DOHH2 (cell line): ENCODE results near the gene STK11.

Source experiments
- H3F3A ChIP-seq: fragments of 200-600 bp; sonication (generic), shearing (Covaris generic); 2 replicates; pipeline ENCODE4 v1.6.0; 2016; ENCODE audit warnings: antibody characterized with exemption, mild to moderate bottlenecking; ENCODE audit not compliant: control insufficient read depth, insufficient read depth
- H3K27ac ChIP-seq: fragments of 200-600 bp; sonication (generic); 2 replicates; pipeline ENCODE4 v1.5.1; 2014; ENCODE audit warnings: low read depth, mild to moderate bottlenecking, low read length, moderate library complexity
- H3K27me3 ChIP-seq: fragments of 200-600 bp; sonication (generic); 2 replicates; pipeline ENCODE4 v1.6.1; 2014; ENCODE audit warnings: mild to moderate bottlenecking, low read length, mixed read lengths; ENCODE audit not compliant: control insufficient read depth
- H3K36me3 ChIP-seq: fragments of 200-600 bp; sonication (generic); 2 replicates; pipeline ENCODE4 v1.6.1; 2014; ENCODE audit warnings: mild to moderate bottlenecking, low read length, moderate library complexity, mixed read lengths; ENCODE audit not compliant: control insufficient read depth
- H3K4me1 ChIP-seq: fragments of 200-600 bp; sonication (generic); 2 replicates; pipeline ENCODE4 v1.6.1; 2014; ENCODE audit warnings: mild to moderate bottlenecking, low read length, mixed read lengths; ENCODE audit not compliant: control insufficient read depth
- H3K4me2 ChIP-seq: fragments of 200-600 bp; sonication (generic); 2 replicates; pipeline ENCODE4 v1.6.0; 2014; ENCODE audit warnings: mild to moderate bottlenecking, low read length, moderate library complexity
- H3K4me3 ChIP-seq: fragments of 200-600 bp; sonication (generic); 2 replicates; pipeline ENCODE4 v1.5.1; 2014; ENCODE audit warnings: mild to moderate bottlenecking, low read length, mixed read lengths
- H3K79me2 ChIP-seq: fragments of 200-600 bp; sonication (generic); 2 replicates; pipeline ENCODE4 v1.6.1; 2014; ENCODE audit warnings: mild to moderate bottlenecking, low read length, mixed read lengths; ENCODE audit not compliant: control insufficient read depth
- H3K9me2 ChIP-seq: fragments of 200-600 bp; sonication (generic); replicated peaks from 2 replicates; pipeline ENCODE4 v1.6.1; 2014; ENCODE audit warnings: mild to moderate bottlenecking, low read length, mixed read lengths; ENCODE audit not compliant: control insufficient read depth
- H3K9me3 ChIP-seq: fragments of 200-600 bp; sonication (generic); 2 replicates; pipeline ENCODE4 v1.6.1; 2014; ENCODE audit warnings: antibody characterized with exemption, low read length, mixed read lengths; ENCODE audit not compliant: control insufficient read depth, insufficient read depth
- H4K20me1 ChIP-seq: fragments of 200-600 bp; sonication (generic); 2 replicates; pipeline ENCODE4 v1.6.0; 2014; ENCODE audit warnings: low read depth, mild to moderate bottlenecking, antibody characterized with exemption, low read length, moderate library complexity; ENCODE audit not compliant: control insufficient read depth, insufficient read depth
- EZH2phosphoT487 ChIP-seq: fragments of 200-600 bp; sonication (generic); IDR thresholded peaks from 2 replicates; pipeline ENCODE4 v1.6.1; 2017; ENCODE audit warnings: borderline replicate concordance, mild to moderate bottlenecking, antibody characterized with exemption, low read length, moderate library complexity, mixed read lengths
- TF ChIP-seq, protein P1 (sequence below): fragments of 200-600 bp; sonication (generic); IDR thresholded peaks from one replicate; pipeline ENCODE4 v1.5.1; 2014; ENCODE audit warnings: antibody characterized with exemption, mild to moderate bottlenecking, low read depth, low read length; ENCODE audit not compliant: poor library complexity, severe bottlenecking

Gene STK11

DNA sequence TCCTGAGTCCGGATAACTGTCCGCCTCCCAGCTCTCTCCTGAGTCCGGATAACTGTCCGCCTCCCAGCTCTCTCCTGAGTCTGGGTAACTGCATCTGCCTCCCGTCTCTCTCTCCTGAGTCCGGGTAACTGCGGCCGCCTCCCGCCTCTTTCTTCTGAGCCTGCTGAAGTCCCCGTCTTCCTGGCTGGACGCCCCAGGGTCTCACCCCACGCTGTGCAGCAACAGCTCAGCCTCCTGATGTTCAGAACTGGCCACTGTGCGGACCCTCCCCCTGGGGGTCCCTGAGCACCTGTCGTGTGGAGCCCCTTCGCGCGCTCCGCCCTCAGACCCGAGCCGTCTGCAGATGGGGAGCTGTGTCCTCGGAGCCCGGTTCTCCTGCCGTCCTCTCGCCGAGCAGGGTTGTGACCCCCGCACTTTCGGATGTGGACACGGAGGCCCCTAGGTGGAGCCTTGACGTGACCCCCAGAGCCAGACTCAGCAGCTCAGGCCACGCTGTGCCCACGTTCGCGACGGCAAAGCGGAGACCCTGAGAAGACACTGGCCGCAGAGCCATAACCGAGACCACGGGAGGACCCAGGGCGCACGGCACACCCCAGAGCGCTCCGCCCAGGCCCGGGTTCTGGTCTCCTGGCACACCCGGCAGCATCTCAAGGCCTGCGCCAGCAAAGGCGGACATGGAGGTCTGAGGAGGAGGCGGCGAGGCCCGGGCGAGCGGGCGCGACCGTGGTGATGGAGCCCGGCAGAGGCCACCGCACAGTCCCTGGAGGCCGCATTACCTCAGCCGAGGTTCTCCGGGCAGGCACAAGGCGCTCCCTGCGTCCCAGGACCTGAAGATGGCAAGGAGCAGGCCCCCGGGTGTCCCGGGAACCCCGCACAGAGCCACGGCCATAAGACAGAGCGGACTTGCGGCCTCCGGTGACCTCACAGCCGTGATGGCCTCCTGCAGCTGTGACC lies 47.4 kb upstream of the STK11 start:
- no peaks in the 10 kb centered on the region for H3F3A ChIP-seq
- no peaks in the 10 kb centered on the region for H3K36me3 ChIP-seq
- no peaks in the 10 kb centered on the region; the same call in 1 of the 2 replicates for H3K4me1 ChIP-seq
- no peak overlapping the region for H3K4me2 ChIP-seq
- no peak overlapping the region for H3K4me3 ChIP-seq
- H3K9me3 ChIP-seq, result no peaks in the 10 kb centered on the region
- H3K27me3 ChIP-seq, result no peaks in the 10 kb centered on the region
- H3K27ac ChIP-seq, result no peak overlapping the region
- H3K9me2 ChIP-seq, result no peaks in the 10 kb centered on the region
- TF ChIP-seq, protein P1, sequence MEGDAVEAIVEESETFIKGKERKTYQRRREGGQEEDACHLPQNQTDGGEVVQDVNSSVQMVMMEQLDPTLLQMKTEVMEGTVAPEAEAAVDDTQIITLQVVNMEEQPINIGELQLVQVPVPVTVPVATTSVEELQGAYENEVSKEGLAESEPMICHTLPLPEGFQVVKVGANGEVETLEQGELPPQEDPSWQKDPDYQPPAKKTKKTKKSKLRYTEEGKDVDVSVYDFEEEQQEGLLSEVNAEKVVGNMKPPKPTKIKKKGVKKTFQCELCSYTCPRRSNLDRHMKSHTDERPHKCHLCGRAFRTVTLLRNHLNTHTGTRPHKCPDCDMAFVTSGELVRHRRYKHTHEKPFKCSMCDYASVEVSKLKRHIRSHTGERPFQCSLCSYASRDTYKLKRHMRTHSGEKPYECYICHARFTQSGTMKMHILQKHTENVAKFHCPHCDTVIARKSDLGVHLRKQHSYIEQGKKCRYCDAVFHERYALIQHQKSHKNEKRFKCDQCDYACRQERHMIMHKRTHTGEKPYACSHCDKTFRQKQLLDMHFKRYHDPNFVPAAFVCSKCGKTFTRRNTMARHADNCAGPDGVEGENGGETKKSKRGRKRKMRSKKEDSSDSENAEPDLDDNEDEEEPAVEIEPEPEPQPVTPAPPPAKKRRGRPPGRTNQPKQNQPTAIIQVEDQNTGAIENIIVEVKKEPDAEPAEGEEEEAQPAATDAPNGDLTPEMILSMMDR, result no peak
- no peak for TF ChIP-seq EZH2phosphoT487
- no peaks in the 10 kb centered on the region for H4K20me1 ChIP-seq
- H3K79me2 ChIP-seq, result peaks cover 19% of the 10 kb centered on the region

DNA sequence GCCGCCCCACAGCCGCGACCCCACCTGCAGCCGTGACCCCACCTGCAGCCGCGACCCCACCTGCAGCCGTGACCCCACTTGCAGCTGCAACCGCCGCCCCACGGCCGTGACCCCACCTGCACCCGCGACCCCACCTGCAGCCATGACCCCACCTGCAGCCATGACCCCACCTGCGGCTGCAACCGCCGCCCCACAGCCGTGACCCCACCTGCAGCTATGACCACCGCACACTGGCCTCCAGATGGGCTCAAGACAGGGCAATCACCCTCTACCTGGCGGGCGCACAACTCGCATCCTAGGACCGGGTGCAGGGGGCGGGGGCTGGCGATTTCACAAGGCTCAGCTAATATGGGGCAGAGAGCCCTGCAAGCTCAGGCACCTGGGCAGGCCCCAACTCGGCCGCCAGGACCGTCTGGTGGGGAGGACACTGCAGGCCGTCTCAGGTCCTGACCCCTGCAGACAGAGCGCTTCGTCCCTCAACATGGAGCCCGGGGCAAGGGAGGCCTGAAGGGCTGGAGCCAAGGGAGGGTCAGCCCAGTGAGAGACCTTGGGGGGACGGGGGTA lies 46.6 kb upstream of the STK11 start:
- H3K27me3 ChIP-seq, result no peaks in the 10 kb centered on the region
- no peaks in the 10 kb centered on the region for H3F3A ChIP-seq
- H3K9me3 ChIP-seq, result no peaks in the 10 kb centered on the region
- TF ChIP-seq EZH2phosphoT487, result no peak
- TF ChIP-seq, protein P1, result no peak
- H3K4me2 ChIP-seq, result no peak overlapping the region
- no peaks in the 10 kb centered on the region for H4K20me1 ChIP-seq
- no peak overlapping the region for H3K27ac ChIP-seq
- H3K4me3 ChIP-seq, result no peak overlapping the region
- no peaks in the 10 kb centered on the region for H3K36me3 ChIP-seq
- peaks cover 20% of the 10 kb centered on the region for H3K79me2 ChIP-seq
- H3K9me2 ChIP-seq, result no peaks in the 10 kb centered on the region
- no peaks in the 10 kb centered on the region; the same call in 1 of the 2 replicates for H3K4me1 ChIP-seq

DNA sequence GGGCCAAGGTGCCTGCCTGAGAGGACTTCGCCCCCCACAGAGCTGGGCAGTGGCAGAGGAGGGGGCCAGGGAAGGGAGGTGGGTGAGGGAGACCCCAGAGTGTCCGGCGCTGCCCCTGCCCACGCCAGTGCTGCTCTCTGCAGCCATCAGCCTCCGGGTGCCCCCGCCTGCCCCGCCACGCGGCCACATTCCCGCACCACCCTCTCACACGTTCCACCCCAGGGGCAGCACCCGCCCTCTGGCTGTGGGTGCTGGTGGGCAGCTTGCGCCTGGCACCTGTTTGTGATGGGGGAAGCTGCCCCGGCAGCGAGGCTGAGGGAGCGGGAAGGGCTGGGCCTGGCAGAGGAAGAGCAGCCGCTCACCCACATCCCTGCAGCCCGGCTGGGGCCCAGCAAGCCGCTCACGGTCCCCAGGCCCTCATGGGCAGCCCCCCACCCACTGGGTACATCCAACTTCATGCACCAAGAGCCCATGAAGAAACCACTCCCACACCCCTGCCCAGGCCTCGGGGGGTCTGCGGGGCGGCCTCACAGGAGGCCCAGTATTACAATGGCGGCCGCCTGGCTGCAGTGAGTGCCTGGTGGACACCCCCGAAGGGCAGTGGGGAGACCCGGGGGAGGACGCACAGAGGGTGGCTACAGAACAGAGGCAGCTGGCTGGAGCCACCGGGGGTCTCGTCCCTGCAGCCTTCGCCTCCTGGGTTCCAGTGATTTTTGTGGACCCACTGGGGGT lies 45.5 kb upstream of the STK11 start:
- no peaks in the 10 kb centered on the region for H3F3A ChIP-seq
- no peaks in the 10 kb centered on the region; the same call in 1 of the 2 replicates for H3K4me1 ChIP-seq
- H3K27ac ChIP-seq, result no peak overlapping the region
- no peaks in the 10 kb centered on the region for H3K27me3 ChIP-seq
- no peak overlapping the region for H3K4me2 ChIP-seq
- no peak for TF ChIP-seq EZH2phosphoT487
- TF ChIP-seq, protein P1, result no peak
- H3K4me3 ChIP-seq, result no peak overlapping the region
- no peaks in the 10 kb centered on the region for H3K36me3 ChIP-seq
- H3K9me2 ChIP-seq, result no peaks in the 10 kb centered on the region
- H3K79me2 ChIP-seq, result peaks cover 20% of the 10 kb centered on the region
- no peaks in the 10 kb centered on the region for H4K20me1 ChIP-seq
- no peaks in the 10 kb centered on the region for H3K9me3 ChIP-seq
